ENCODE measurements around the gene USP15.

USP15 gene

DNA sequence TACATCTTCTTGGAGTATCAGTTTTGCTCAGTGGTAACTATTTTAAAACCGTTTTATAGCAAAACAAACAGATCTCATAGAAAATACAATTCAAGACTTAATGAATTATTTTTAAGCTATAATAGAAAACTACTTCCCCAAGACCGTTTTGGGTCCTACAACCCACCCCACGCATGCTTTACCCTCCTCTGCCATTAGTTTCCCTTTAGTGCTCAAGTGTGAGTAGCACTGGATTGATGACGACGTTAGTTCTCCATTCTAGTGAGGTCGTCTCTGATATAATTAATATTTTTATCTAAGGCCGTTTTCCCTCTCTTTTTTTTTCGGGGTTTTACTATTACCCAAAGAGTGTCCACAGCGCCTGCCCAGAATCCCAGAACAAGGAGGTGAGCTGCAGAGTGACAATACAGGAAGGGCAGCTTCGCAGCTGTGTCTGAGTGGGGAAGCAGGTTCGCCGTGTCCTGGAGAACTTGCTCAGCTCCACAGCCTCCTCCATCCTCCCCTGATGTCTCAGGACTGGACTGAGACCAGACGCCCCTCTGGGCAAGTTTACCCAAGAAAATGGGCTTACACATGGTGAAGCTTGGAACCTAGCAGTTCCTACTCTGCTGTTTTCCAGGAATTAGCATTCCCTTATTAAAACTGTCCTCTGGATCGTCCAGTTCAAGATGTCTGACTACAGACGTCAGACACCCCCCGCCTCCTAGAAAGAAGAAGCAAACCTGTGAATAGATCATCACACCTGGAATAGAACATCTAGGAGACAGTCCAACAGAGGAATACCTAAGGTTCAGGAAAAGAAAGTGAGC, 174.5 kb downstream of the USP15 start:
- Histone ChIP-seq H3K9ac (ENCODE audit: low read depth, low read length) (no peak overlapping the region), H4K20me1 (ENCODE audit: insufficient read depth, low read length) (no peaks in the 10 kb centered on the region), H3K4me1 (ENCODE audit: insufficient read depth, low read length) (no peaks in the 10 kb centered on the region), H3K27me3 (ENCODE audit: insufficient read depth, low read length, poor library complexity) (peaks cover 2% of the 10 kb centered on the region), H3K4me2 (ENCODE audit: insufficient read depth, low read length) (no peak overlapping the region), H3K4me3 (ENCODE audit: low read depth in 1 of 2, low read length in 2 of 2) (no peak overlapping the region), H3K79me2 (ENCODE audit: insufficient read depth, low read length) (no peaks in the 10 kb centered on the region), H2AFZ (ENCODE audit: low read depth, low read length) (no peak overlapping the region), H3K27ac (ENCODE audit: low read length) (no peak overlapping the region), H3K9me3 (ENCODE audit: insufficient read depth, low read length, severe bottlenecking) (no peaks in the 10 kb centered on the region), H3K36me3 (ENCODE audit: insufficient read depth, low read length) (no peaks in the 10 kb centered on the region)
- no peak for TF ChIP-seq EZH2 (IDR thresholded peaks at IDR 0.05; ENCODE audit: borderline replicate concordance, low read depth, low read length, severe bottlenecking)
- TF ChIP-seq, protein P1, sequence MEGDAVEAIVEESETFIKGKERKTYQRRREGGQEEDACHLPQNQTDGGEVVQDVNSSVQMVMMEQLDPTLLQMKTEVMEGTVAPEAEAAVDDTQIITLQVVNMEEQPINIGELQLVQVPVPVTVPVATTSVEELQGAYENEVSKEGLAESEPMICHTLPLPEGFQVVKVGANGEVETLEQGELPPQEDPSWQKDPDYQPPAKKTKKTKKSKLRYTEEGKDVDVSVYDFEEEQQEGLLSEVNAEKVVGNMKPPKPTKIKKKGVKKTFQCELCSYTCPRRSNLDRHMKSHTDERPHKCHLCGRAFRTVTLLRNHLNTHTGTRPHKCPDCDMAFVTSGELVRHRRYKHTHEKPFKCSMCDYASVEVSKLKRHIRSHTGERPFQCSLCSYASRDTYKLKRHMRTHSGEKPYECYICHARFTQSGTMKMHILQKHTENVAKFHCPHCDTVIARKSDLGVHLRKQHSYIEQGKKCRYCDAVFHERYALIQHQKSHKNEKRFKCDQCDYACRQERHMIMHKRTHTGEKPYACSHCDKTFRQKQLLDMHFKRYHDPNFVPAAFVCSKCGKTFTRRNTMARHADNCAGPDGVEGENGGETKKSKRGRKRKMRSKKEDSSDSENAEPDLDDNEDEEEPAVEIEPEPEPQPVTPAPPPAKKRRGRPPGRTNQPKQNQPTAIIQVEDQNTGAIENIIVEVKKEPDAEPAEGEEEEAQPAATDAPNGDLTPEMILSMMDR (IDR thresholded peaks at IDR 0.05; ENCODE audit: borderline replicate concordance, extremely low read depth, low read length, poor library complexity, severe bottlenecking): no peak
- DNase-seq: no peak
- no peak for ATAC-seq (ENCODE audit: insufficient read depth, low read depth)

DNA sequence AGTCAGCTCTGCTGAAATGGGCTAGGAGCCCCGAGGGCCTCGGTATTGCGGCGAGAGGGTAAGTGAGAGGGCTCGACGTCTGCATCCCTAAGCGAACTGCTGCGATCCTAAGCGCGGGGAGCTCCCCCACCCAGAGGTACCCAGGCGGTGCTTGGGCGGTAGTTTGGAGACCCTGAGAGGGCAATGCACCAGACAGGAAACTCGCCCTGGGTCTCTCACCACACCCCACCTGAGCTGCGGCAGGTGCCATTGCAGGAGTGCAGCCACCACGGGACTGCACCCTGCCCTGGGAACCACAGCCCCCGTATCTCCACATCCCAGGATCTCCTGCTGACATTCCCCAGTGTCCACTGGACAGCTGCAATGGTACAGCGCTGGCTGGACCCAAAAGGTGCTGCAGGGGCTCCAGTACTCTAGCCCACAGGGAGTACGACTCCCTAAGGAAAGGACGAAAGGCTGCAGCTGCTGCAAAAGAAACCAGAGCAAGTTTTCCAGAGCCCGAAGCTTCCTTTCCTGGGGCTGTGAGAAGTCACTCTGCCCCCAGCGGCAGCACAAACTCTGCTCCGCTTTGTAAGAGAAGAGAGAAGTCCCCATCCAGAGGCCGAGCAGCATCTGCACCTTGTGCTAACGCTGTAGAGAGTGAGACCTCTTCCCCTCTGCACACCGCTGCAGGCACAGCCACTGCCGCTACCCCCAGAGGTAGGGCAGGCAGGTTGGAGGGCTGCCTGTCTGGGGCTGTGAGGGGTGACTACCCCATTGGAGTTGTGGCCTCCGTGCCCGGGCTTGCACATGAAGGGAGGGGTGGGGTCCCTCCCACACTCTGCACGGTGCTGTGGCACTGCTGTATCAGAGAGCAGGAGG, 175.3 kb downstream of the USP15 start:
- no peak for DNase-seq
- H3K36me3 ChIP-seq (ENCODE audit: insufficient read depth, low read length): no peaks in the 10 kb centered on the region
- H3K4me3 ChIP-seq (ENCODE audit: low read depth in 1 of 2, low read length in 2 of 2): no peak overlapping the region
- no peak for ATAC-seq (ENCODE audit: insufficient read depth, low read depth)
- peaks cover 2% of the 10 kb centered on the region for H3K27me3 ChIP-seq (ENCODE audit: insufficient read depth, low read length, poor library complexity)
- H2AFZ ChIP-seq (ENCODE audit: low read depth, low read length): 0 out of 2 replicates have a peak overlapping the region, but pooled peaks have one; percentile 2
- no peak overlapping the region for H3K27ac ChIP-seq (ENCODE audit: low read length)
- no peak overlapping the region for H3K4me2 ChIP-seq (ENCODE audit: insufficient read depth, low read length)
- no peaks in the 10 kb centered on the region for H4K20me1 ChIP-seq (ENCODE audit: insufficient read depth, low read length)
- no peaks in the 10 kb centered on the region for H3K9me3 ChIP-seq (ENCODE audit: insufficient read depth, low read length, severe bottlenecking)
- no peaks in the 10 kb centered on the region for H3K79me2 ChIP-seq (ENCODE audit: insufficient read depth, low read length)
- TF ChIP-seq, protein P1 (IDR thresholded peaks at IDR 0.05; ENCODE audit: borderline replicate concordance, extremely low read depth, low read length, poor library complexity, severe bottlenecking): no peak
- no peak for TF ChIP-seq EZH2 (IDR thresholded peaks at IDR 0.05; ENCODE audit: borderline replicate concordance, low read depth, low read length, severe bottlenecking)
- no peak overlapping the region for H3K9ac ChIP-seq (ENCODE audit: low read depth, low read length)
- no peaks in the 10 kb centered on the region for H3K4me1 ChIP-seq (ENCODE audit: insufficient read depth, low read length)

DNA sequence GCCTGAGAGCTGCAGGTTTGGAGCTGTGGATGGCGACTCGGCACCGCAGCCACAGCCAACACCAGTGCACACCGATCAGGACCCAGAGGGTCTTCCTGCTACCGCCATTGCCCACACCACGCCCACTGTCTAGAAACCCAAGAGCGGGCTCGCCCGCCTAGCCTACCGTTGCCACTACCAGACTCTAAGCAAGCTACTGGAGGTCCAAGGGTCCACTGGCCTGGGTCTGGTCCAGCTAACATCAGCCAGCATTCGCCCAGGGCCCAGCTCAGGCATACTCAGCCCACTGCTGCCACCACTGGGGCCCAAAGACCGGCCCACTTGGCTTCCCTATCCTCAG, 175.9 kb downstream of the USP15 start:
- no peak overlapping the region for H2AFZ ChIP-seq (ENCODE audit: low read depth, low read length)
- H3K4me3 ChIP-seq (ENCODE audit: low read depth in 1 of 2, low read length in 2 of 2): no peak overlapping the region
- H3K4me2 ChIP-seq (ENCODE audit: insufficient read depth, low read length): no peak overlapping the region

More for the DNA sequence above, 175.9 kb downstream of the USP15 start:
- no peak for ATAC-seq (ENCODE audit: insufficient read depth, low read depth)
- no peaks in the 10 kb centered on the region for H4K20me1 ChIP-seq (ENCODE audit: insufficient read depth, low read length)
- no peaks in the 10 kb centered on the region for H3K36me3 ChIP-seq (ENCODE audit: insufficient read depth, low read length)
- H3K4me1 ChIP-seq (ENCODE audit: insufficient read depth, low read length): no peaks in the 10 kb centered on the region
- H3K9ac ChIP-seq (ENCODE audit: low read depth, low read length): no peak overlapping the region
- peaks cover 2% of the 10 kb centered on the region for H3K27me3 ChIP-seq (ENCODE audit: insufficient read depth, low read length, poor library complexity)
- no peak for DNase-seq
- H3K27ac ChIP-seq (ENCODE audit: low read length): no peak overlapping the region
- H3K79me2 ChIP-seq (ENCODE audit: insufficient read depth, low read length): no peaks in the 10 kb centered on the region
- TF ChIP-seq EZH2 (IDR thresholded peaks at IDR 0.05; ENCODE audit: borderline replicate concordance, low read depth, low read length, severe bottlenecking): no peak
- TF ChIP-seq, protein P1 (IDR thresholded peaks at IDR 0.05; ENCODE audit: borderline replicate concordance, extremely low read depth, low read length, poor library complexity, severe bottlenecking): no peak
- no peaks in the 10 kb centered on the region for H3K9me3 ChIP-seq (ENCODE audit: insufficient read depth, low read length, severe bottlenecking)

Measured in DND-41 (cell line).